ENCODE results near the gene HEY2. TPM values are rescaled to one million over a fixed set of nuclear protein-coding genes. Genes with fewer than 3 reads are reported as not detected.
A peak's percentile ranks its signal among the peaks of the same experiment; 100 is the strongest.
"Not testable (repeated sequence)": the region's sequence is repeated elsewhere in the genome, so short reads cannot be mapped to it uniquely, and the experiment has no call there.

Gene HEY2
- total RNA-seq, 4 donors from 2014 or later, result 1.5 to 7.3 (median 4.3) TPM

DNA sequence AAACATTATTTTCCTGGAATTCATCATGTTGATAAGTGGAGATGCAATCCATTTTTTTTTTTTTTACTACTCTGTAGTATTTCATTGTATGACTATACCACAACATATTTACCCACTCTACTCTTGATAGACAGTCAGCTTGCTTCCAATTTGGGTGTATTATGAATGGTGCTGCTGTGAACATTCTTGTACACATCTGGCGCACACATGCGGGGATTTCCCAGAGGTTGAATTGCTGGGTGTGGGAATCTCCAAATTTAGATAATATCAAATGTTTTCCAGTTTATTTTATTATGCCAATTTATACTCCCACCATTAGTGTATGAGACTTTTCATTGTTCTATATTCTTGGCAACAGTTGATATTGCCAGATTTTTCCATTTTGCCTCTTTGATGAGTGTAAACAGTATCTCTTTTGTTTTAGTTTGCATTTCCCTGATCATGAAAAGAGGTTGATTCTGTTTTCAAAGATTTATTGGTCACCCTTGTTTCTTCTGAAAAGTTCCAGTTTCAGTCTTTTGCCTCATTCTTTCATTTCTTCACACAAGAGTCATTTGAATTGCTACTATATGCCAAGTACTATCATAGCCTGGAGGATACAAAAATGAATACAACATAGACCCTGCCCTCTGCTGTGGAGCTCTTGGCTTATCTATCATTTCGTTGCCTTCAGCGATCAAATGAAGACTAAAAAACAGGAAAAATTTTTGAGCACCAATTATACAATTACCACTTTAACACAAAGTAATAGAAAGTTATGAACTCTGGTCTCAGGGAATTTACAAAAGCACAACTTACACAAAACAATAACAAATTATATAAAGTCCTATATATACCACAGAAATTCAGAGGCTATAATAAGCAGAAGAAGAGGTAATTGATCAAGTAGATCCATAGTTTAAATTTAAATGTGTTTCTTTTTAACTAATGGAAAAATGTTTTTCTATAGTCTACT is 24.2 kb downstream of the HEY2 start:
- Histone ChIP-seq H3K4me3 (no peak overlapping the region), H3K9me3 (no peaks in the 10 kb centered on the region), H3K36me3 (no peaks in the 10 kb centered on the region), H3K27ac (peak overlapping the region in 1 of 4 donors; percentile 11), H3K27me3 (no peaks in the 10 kb centered on the region), H3K4me1 (peaks cover 0 to 6% (median 0%) of the 10 kb centered on the region in 4 donors)
- DNase-seq (ENCODE audit: low spot score in 2 of 2), result no peak
- 42 to 47% methylated on average over 4 of the region's 4 CpGs for WGBS, 2 donors
- TF ChIP-seq EP300 (IDR thresholded peaks at IDR 0.05), result peak in 1 of 2 donors; percentile 34
- TF ChIP-seq, protein P1, sequence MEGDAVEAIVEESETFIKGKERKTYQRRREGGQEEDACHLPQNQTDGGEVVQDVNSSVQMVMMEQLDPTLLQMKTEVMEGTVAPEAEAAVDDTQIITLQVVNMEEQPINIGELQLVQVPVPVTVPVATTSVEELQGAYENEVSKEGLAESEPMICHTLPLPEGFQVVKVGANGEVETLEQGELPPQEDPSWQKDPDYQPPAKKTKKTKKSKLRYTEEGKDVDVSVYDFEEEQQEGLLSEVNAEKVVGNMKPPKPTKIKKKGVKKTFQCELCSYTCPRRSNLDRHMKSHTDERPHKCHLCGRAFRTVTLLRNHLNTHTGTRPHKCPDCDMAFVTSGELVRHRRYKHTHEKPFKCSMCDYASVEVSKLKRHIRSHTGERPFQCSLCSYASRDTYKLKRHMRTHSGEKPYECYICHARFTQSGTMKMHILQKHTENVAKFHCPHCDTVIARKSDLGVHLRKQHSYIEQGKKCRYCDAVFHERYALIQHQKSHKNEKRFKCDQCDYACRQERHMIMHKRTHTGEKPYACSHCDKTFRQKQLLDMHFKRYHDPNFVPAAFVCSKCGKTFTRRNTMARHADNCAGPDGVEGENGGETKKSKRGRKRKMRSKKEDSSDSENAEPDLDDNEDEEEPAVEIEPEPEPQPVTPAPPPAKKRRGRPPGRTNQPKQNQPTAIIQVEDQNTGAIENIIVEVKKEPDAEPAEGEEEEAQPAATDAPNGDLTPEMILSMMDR (IDR thresholded peaks at IDR 0.05), result no peak

DNA sequence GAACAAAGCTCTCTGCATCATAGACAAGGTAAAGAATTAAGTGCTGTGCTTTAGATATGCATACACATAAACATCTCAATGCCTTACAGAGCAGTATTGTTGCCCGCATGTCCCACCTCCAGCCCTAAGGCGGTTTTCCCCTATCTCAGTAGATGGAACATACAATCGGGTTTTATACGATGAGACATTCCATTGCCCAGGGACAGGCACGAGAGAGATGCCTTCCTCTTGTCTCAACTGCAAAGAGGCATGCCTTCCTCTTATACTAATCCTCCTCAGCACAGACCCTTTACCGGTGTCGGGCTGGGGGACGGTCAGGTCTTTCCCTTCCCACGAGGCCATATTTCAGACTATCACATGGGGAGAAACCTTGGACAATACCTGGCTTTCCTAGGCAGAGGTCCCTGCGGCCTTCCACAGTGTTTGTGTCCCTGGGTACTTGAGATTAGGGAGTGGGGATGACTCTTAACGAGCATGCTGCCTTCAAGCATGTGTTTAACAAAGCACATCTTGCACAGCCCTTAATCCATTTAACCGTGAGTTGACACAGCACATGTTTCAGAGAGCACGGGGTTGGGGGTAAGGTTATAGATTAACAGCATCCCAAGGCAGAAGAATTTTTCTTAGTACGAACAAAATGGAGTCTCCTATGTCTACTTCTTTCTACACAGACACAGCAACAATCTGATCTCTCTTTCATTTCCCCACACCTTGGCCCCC is 26.8 kb downstream of the HEY2 start:
- not testable (repeated sequence) for DNase-seq (ENCODE audit: low spot score in 2 of 2); H3K4me3 ChIP-seq; H3K9me3 ChIP-seq; H3K27ac ChIP-seq; H3K4me1 ChIP-seq; H3K27me3 ChIP-seq; H3K36me3 ChIP-seq
- 81 to 82% methylated on average over 14 of the region's 14 CpGs for WGBS, 2 donors

DNA sequence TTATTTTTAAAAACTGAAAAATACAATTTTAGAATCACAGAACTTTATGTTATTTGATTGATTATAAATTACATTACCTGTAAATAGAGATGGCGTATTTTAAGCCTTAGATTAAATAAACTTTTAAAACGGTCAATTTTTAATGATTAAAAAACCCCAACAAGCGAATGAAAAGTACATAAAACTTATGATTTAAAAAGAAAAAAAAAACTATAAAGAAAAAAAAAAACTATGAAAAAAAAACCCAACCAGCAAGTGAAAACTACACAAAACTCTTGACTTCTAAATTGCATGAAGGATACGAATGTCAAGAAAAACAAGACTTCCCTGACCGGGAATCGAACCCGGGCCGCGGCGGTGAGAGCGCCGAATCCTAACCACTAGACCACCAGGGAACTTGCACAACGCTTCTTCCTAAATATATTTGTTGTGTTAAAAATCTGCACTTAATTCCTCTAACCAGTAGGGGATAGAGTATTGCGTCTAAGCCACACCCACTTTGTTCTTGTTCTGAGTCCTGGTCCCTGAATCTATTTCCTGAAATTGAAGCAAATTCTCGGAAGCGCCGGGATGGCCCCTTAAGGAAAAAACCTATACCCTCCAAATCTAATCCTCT is 30.6 kb downstream of the HEY2 start:
- no peaks in the 10 kb centered on the region for H3K27me3 ChIP-seq
- no peaks in the 10 kb centered on the region for H3K36me3 ChIP-seq
- peak overlapping the region; percentile 38 to 77 (median 60) for H3K4me3 ChIP-seq
- no peaks in the 10 kb centered on the region for H3K9me3 ChIP-seq
- H3K4me1 ChIP-seq, result peaks cover 0 to 9% (median 0%) of the 10 kb centered on the region in 4 donors
- peak overlapping the region; percentile 93 to 97 (median 94) for H3K27ac ChIP-seq
- WGBS, 2 donors, result 14 to 15% methylated on average over 17 of the region's 17 CpGs
- peak; percentile 81 to 93 for DNase-seq (ENCODE audit: low spot score in 2 of 2)
- TF ChIP-seq EP300 (IDR thresholded peaks at IDR 0.05), result peak; percentile 62 to 78
- peak in 1 of 2 donors; percentile 35 for TF ChIP-seq POLR2A (IDR thresholded peaks at IDR 0.05)
- TF ChIP-seq, protein P1 (IDR thresholded peaks at IDR 0.05), result peak; percentile 19 to 76 (median 32)

DNA sequence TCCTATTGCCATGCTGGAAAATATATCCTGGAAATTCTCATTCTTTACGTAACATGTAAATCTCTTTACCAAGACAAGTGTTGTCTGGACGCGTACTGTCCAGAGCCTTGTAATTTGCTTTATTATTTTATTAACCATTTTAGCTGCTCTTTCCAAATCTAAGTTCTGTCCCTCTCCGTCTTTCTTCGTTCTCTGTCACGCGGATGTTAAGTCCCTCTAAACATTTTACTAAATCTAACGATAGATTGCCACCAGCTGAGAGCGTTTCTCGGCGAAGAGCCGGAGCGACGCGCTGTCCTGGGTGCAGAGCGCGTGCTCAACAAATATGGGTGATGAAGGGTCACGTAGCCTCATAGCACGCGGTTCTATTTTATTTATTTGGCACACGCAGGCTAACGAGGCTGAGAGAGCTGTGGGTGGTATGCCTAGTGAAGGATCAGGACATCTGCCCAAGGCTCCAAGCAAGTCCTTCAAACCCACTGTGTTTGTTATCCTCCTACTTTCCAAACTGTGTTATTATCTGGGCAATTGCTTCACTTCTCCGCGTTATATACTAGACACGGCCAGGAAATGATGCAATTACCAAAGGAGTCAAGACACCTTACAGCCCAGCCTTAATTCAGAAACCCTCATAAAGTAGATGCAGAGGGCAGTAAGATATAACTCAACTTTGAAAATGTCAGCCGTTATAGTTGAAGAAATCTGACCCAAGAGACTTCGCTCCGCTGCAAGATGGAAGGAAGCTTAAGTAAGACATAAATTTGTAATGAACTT is 31.3 kb downstream of the HEY2 start:
- 0 to 1% methylated on average over 28 of the region's 28 CpGs for WGBS, 2 donors
- Histone ChIP-seq H3K4me3 (peak overlapping the region; percentile 38 to 77 (median 60)), H3K27me3 (no peaks in the 10 kb centered on the region), H3K36me3 (no peaks in the 10 kb centered on the region), H3K9me3 (no peaks in the 10 kb centered on the region), H3K4me1 (peaks cover 0 to 9% (median 0%) of the 10 kb centered on the region in 4 donors), H3K27ac (peak overlapping the region; percentile 93 to 97 (median 94))
- DNase-seq (ENCODE audit: low spot score in 2 of 2), result peak in 1 of 2 donors; percentile 57
- TF ChIP-seq EP300 (IDR thresholded peaks at IDR 0.05) (peak in 1 of 2 donors; percentile 79), POLR2A (IDR thresholded peaks at IDR 0.05) (peak in 1 of 2 donors; percentile 23)
- TF ChIP-seq, protein P1 (IDR thresholded peaks at IDR 0.05), result peak in 1 of 5 experiments; percentile 3
